ENCODE data around the gene STX11.

STX11 gene

DNA sequence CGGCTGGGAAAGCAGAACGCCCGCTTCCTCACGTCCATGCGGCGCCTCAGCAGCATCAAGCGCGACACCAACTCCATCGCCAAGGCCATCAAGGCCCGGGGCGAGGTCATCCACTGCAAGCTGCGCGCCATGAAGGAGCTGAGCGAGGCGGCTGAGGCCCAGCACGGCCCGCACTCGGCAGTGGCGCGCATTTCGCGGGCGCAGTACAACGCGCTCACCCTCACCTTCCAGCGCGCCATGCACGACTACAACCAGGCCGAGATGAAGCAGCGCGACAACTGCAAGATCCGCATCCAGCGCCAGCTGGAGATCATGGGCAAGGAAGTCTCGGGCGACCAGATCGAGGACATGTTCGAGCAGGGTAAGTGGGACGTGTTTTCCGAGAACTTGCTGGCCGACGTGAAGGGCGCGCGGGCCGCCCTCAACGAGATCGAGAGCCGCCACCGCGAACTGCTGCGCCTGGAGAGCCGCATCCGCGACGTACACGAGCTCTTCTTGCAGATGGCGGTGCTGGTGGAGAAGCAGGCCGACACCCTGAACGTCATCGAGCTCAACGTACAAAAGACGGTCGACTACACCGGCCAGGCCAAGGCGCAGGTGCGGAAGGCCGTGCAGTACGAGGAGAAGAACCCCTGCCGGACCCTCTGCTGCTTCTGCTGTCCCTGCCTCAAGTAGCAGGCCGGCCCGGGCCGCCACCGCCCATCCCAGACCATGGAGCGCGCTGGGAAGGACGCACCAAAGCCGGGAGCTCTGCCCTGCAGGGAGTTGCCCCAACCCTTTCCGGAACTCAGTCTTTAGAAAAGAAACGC, 36.7 kb downstream of the STX11 start:
- Histone ChIP-seq H3K27me3 (ENCODE audit: insufficient read depth, low read depth) (no peaks in the 10 kb centered on the region), H3K79me2 (ENCODE audit: insufficient read depth, low read depth) (no peaks in the 10 kb centered on the region), H4K20me1 (ENCODE audit: insufficient read depth) (no peaks in the 10 kb centered on the region), H3K4me1 (ENCODE audit: low read depth, poor library complexity, severe bottlenecking) (peaks cover 8% of the 10 kb centered on the region), H3K9ac (no peak overlapping the region), H3K4me2 (no peak overlapping the region), H3K4me3 (IDR thresholded peaks at IDR 0.05; ENCODE audit: insufficient read depth, low read depth, low read length) (no peak overlapping the region), H2AFZ (ENCODE audit: low read depth) (no peak overlapping the region), H3K27ac (no peak overlapping the region), H3K36me3 (ENCODE audit: insufficient read depth) (no peaks in the 10 kb centered on the region)
- TF ChIP-seq CTCF (conservative IDR thresholded peaks at IDR 0.05; ENCODE audit: low read depth, low read length): no peak

DNA sequence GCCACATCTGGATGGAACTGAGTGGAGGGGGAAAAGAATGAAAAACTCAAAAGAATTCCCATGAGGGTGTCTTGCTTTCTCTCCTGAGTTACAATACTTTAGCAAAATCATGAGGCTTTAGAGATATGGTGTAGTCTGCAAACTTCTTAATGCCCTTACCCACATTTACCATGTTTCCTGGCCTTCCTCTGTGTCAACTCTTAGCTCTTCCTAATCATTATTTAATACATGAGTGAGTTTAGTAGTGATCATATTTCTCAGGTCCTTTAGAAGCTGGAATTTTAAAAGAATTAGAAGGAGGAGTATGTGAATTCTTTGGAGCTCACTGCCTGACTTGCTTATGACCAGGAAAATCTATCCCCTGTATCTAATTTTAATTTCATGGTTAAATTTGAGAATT, 39.0 kb downstream of the STX11 start:
- Histone ChIP-seq H3K79me2 (ENCODE audit: insufficient read depth, low read depth) (no peaks in the 10 kb centered on the region), H3K36me3 (ENCODE audit: insufficient read depth) (no peaks in the 10 kb centered on the region), H3K4me2 (no peak overlapping the region), H3K27ac (no peak overlapping the region), H3K27me3 (ENCODE audit: insufficient read depth, low read depth) (no peaks in the 10 kb centered on the region), H3K4me1 (ENCODE audit: low read depth, poor library complexity, severe bottlenecking) (no peaks in the 10 kb centered on the region), H2AFZ (ENCODE audit: low read depth) (no peak overlapping the region), H3K4me3 (IDR thresholded peaks at IDR 0.05; ENCODE audit: insufficient read depth, low read depth, low read length) (no peak overlapping the region), H3K9ac (no peak overlapping the region), H4K20me1 (ENCODE audit: insufficient read depth) (no peaks in the 10 kb centered on the region)
- no peak for TF ChIP-seq CTCF (conservative IDR thresholded peaks at IDR 0.05; ENCODE audit: low read depth, low read length)

GRCh38 chr6:144190080-144190479, 39.8 kb downstream of the STX11 start:
- H3K4me1 ChIP-seq (ENCODE audit: low read depth, poor library complexity, severe bottlenecking): no peaks in the 10 kb centered on the region
- no peaks in the 10 kb centered on the region for H3K27me3 ChIP-seq (ENCODE audit: insufficient read depth, low read depth)
- no peak for TF ChIP-seq CTCF (conservative IDR thresholded peaks at IDR 0.05; ENCODE audit: low read depth, low read length)
- H3K4me3 ChIP-seq (IDR thresholded peaks at IDR 0.05; ENCODE audit: insufficient read depth, low read depth, low read length): no peak overlapping the region
- no peak overlapping the region for H3K4me2 ChIP-seq
- no peak overlapping the region for H3K27ac ChIP-seq
- no peak overlapping the region for H2AFZ ChIP-seq (ENCODE audit: low read depth)
- no peaks in the 10 kb centered on the region for H3K36me3 ChIP-seq (ENCODE audit: insufficient read depth)
- no peak overlapping the region for H3K9ac ChIP-seq
- no peaks in the 10 kb centered on the region for H4K20me1 ChIP-seq (ENCODE audit: insufficient read depth)
- H3K79me2 ChIP-seq (ENCODE audit: insufficient read depth, low read depth): no peaks in the 10 kb centered on the region

DNA sequence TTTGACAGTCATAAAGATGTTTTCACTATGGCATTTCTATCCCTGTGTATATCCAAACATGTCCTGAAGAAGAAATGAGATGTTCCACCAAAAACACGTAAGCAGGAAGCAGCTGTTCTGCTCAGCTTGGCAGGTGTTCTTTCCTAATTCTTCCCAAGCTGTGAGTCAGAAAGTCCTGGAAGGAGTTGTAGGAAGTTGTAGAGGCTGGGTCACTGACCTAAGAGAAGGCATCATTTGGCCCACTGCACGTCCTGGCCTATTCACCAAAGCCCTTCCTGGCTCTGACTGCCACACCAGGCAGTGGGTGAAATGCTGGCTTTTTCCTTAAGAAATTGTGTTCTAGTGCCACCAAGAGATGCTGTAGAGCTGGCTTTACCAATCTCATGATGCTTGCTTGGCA, 40.3 kb downstream of the STX11 start:
- Histone ChIP-seq H3K79me2 (ENCODE audit: insufficient read depth, low read depth) (no peaks in the 10 kb centered on the region), H3K9ac (no peak overlapping the region), H3K27me3 (ENCODE audit: insufficient read depth, low read depth) (no peaks in the 10 kb centered on the region), H3K4me2 (no peak overlapping the region), H3K27ac (no peak overlapping the region), H2AFZ (ENCODE audit: low read depth) (no peak overlapping the region), H3K4me3 (IDR thresholded peaks at IDR 0.05; ENCODE audit: insufficient read depth, low read depth, low read length) (no peak overlapping the region), H4K20me1 (ENCODE audit: insufficient read depth) (no peaks in the 10 kb centered on the region), H3K36me3 (ENCODE audit: insufficient read depth) (no peaks in the 10 kb centered on the region), H3K4me1 (ENCODE audit: low read depth, poor library complexity, severe bottlenecking) (no peaks in the 10 kb centered on the region)
- no peak for TF ChIP-seq CTCF (conservative IDR thresholded peaks at IDR 0.05; ENCODE audit: low read depth, low read length)
